Fibroblast of lung (primary cell): ENCODE results near the gene MAP7.

Source experiments
- EZH2 ChIP-seq: IDR thresholded peaks from 2 replicates; pipeline ENCODE4 v1.5.1; 2012; ENCODE audit warnings: low read length, control low read depth, mild to moderate bottlenecking; ENCODE audit errors: missing control alignments
- TF ChIP-seq, protein P1 (sequence below), 2 donors: IDR thresholded peaks in 1 of 2; conservative IDR thresholded peaks in 1 of 2; 1 replicate in 1 of 2; 2 replicates in 1 of 2; pipeline ENCODE4 v1.5.1; 2011 to 2012; ENCODE audit warnings: low read length in 2 of 2, control low read depth in 1 of 2, inconsistent platforms in 1 of 2, low read depth in 1 of 2, mild to moderate bottlenecking in 1 of 2

DNA sequence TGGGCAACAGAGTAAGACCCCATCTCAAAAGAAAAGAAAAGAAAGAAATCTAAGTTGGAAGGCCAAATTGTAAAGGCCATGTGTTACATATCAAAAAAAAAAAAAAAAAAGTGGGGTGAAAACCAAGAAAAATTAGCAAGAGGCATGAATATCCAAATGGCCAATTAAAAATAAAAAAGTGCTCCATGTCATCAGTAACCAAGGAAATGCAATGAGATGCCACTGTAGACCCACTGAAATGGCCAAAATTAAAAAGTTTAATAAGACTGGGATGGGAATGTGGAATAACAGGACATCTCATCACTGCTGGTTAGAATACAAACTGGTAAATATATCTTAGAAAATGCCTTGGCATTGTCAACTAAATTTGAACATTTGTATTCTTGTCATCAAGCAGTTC lies 230.5 kb downstream of the MAP7 start:
- TF ChIP-seq, protein P1, sequence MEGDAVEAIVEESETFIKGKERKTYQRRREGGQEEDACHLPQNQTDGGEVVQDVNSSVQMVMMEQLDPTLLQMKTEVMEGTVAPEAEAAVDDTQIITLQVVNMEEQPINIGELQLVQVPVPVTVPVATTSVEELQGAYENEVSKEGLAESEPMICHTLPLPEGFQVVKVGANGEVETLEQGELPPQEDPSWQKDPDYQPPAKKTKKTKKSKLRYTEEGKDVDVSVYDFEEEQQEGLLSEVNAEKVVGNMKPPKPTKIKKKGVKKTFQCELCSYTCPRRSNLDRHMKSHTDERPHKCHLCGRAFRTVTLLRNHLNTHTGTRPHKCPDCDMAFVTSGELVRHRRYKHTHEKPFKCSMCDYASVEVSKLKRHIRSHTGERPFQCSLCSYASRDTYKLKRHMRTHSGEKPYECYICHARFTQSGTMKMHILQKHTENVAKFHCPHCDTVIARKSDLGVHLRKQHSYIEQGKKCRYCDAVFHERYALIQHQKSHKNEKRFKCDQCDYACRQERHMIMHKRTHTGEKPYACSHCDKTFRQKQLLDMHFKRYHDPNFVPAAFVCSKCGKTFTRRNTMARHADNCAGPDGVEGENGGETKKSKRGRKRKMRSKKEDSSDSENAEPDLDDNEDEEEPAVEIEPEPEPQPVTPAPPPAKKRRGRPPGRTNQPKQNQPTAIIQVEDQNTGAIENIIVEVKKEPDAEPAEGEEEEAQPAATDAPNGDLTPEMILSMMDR (conservative IDR thresholded peaks at IDR 0.05 in 1 of 2, IDR thresholded peaks at IDR 0.05 in 1 of 2; ENCODE audit: low read depth in 1 of 2, low read length in 2 of 2), result no peak
- no peak for TF ChIP-seq EZH2
